C4-2B (cell line): Measurements from ENCODE around the gene NUFIP1.
A peak's percentile ranks its signal among the peaks of the same experiment; 100 is the strongest.
"Not testable (repeated sequence)": the region's sequence is repeated elsewhere in the genome, so short reads cannot be mapped to it uniquely, and the experiment has no call there.

Experiments used
- H3K27ac ChIP-seq: fragments of 450-650 bp; 2 replicates; pipeline ENCODE4 v1.5.1; 2017
- CTCF ChIP-seq: fragments of 450-650 bp; conservative IDR thresholded peaks from 2 replicates; pipeline ENCODE4 v1.5.1; 2017; ENCODE audit warnings: mild to moderate bottlenecking
- ZFX ChIP-seq: fragments of 450-650 bp; IDR thresholded peaks from 2 replicates; pipeline ENCODE4 v1.6.1; 2017

The NUFIP1 gene

DNA sequence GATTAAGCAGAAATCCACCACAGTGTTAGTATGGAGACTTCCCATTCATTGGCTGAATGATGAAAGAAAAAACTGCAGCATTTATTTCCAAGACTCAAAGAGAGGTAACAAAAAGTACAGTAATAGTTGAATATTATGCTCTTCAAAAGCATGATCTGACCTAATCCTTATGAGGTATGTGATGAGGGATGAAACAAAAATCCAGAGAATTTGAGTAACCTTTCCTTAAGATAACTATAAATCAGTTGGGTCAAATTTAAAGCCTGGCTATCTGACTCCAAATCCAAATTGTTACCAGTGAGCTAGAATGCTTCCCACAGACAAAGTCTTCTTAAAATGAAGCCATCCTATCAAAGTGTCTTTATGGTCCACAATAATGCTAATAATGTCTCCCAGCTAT, 38.1 kb downstream of the NUFIP1 start:
- no peak for TF ChIP-seq ZFX
- TF ChIP-seq CTCF = no peak
- H3K27ac ChIP-seq = no peak overlapping the region

GRCh38 chr13:44943411-44943810, 45.9 kb downstream of the NUFIP1 start:
- not testable (repeated sequence) for H3K27ac ChIP-seq

- TF ChIP-seq CTCF (no peak), ZFX (no peak)
Observed at GRCh38 chr13:44938854-44939253, 50.4 kb downstream of the NUFIP1 start.

DNA sequence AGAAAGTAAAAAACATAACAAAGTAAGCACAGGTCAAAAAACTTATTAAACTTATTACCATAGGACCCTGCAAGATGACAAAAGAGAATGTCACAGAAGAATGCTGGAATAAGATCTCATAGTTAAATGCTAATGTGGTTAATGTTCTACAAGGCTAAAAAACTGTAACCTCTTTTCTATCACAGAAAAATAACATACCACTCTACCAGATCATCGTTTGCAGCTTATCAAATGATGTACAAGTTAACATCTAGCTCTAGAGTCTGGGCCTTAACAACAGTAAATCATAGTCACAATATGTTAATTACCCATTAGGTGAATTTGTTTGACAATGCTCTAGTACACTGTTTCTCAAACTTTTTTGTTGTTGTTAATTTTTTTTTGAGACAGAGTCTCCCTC, 53.0 kb downstream of the NUFIP1 start:
- TF ChIP-seq ZFX (no peak), CTCF (no peak)
- H3K27ac ChIP-seq = no peak overlapping the region

More at GRCh38 chr13:44938854-44939253, 50.4 kb downstream of the NUFIP1 start:
- no peak overlapping the region for H3K27ac ChIP-seq

GRCh38 chr13:44934724-44935123, 54.5 kb downstream of the NUFIP1 start:
- TF ChIP-seq ZFX = no peak
- no peak for TF ChIP-seq CTCF
- no peak overlapping the region for H3K27ac ChIP-seq

DNA sequence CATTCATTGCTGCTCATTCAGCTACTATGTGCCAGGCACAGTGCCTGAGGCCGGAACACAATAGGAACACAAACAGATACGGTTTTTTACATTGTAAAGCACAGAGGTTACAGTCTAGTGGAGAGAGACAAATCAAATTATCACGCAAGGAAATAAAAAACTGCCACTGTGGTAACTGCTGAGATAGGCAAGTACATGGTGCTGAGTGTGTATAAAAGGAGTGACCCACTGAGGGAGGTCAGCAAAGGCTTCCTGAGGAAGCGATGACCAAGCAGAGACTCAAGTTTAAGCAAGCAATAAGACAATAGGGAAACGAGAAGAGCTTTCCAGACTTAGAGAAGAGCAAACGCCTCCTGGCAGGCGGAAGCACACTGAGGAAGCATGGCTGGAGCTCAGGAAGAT, 56.4 kb downstream of the NUFIP1 start:
- TF ChIP-seq ZFX (no peak), CTCF (no peak)
- H3K27ac ChIP-seq = peak overlapping the region; percentile 55; the same call in 1 of the 2 replicates

GRCh38 chr13:44932171-44932849, 57.0 kb downstream of the NUFIP1 start:
- no peak for TF ChIP-seq ZFX
- no peak for TF ChIP-seq CTCF
- peak overlapping the region; percentile 55; the same call in 1 of the 2 replicates for H3K27ac ChIP-seq

GRCh38 chr13:44930963-44931623, 58.2 kb downstream of the NUFIP1 start:
- H3K27ac ChIP-seq = no peak overlapping the region
- no peak for TF ChIP-seq CTCF
- no peak for TF ChIP-seq ZFX
